ENCODE measurements around the gene HEXD. TPM values are rescaled to one million over a fixed set of nuclear protein-coding genes. Genes with fewer than 3 reads are reported as not detected.

HEXD gene
- polyA plus RNA-seq, 1 experiment, result 8.9 TPM

- DNase-seq (ENCODE audit: low read depth), result no peak
- Histone ChIP-seq H3K36me3 (ENCODE audit: control insufficient read depth, insufficient read depth, low read length) (peaks cover 2% of the 10 kb centered on the region; the same call in 1 of the 2 replicates), H3K27me3 (ENCODE audit: control insufficient read depth, insufficient read depth, low read length) (no peaks in the 10 kb centered on the region), H3K4me3 (ENCODE audit: low read depth, low read length) (no peak overlapping the region)
- no peak for TF ChIP-seq CTCF (IDR thresholded peaks at IDR 0.05; ENCODE audit: insufficient read depth, low read depth, low read length)
- CTCF ChIA-PET, result interaction anchor here (1.2 to 2.4 kb wide), 4 partner anchors 10 to 66 kb away, joined by 3 to 11 read pairs (median 5); no protein-coding TSS in a partner anchor
- POLR2A ChIA-PET, result no interaction called here
These were observed 1.9 kb upstream of the HEXD start for GRCh38 chr17:82416264-82416663.

- Histone ChIP-seq H3K27me3 (ENCODE audit: control insufficient read depth, insufficient read depth, low read length) (no peaks in the 10 kb centered on the region), H3K36me3 (ENCODE audit: control insufficient read depth, insufficient read depth, low read length) (peaks cover 3% of the 10 kb centered on the region; the same call in 1 of the 2 replicates), H3K4me3 (ENCODE audit: low read depth, low read length) (no peak overlapping the region)
- POLR2A ChIA-PET, result no interaction called here
- CTCF ChIA-PET, result interaction anchor here (0.8 to 2.4 kb wide), 5 partner anchors 9 to 386 kb away, joined by 3 to 11 read pairs (median 4); no protein-coding TSS in a partner anchor
- TF ChIP-seq CTCF (IDR thresholded peaks at IDR 0.05; ENCODE audit: insufficient read depth, low read depth, low read length), result no peak
- DNase-seq (ENCODE audit: low read depth), result no peak
These were observed 1.4 kb upstream of the HEXD start for GRCh38 chr17:82416771-82417170.

- no peak overlapping the region; the same call in 1 of the 2 replicates for H3K4me3 ChIP-seq (ENCODE audit: low read depth, low read length)
- no peaks in the 10 kb centered on the region for H3K27me3 ChIP-seq (ENCODE audit: control insufficient read depth, insufficient read depth, low read length)
- ChIA-PET POLR2A (no interaction called here), CTCF (interaction anchor here (0.7 to 1.5 kb wide), 5 partner anchors 9 to 119 kb away, joined by 3 to 4 read pairs (median 3); no protein-coding TSS in a partner anchor)
- no peak for DNase-seq (ENCODE audit: low read depth)
- TF ChIP-seq CTCF (IDR thresholded peaks at IDR 0.05; ENCODE audit: insufficient read depth, low read depth, low read length), result no peak
- H3K36me3 ChIP-seq (ENCODE audit: control insufficient read depth, insufficient read depth, low read length), result peaks cover 3% of the 10 kb centered on the region; the same call in 1 of the 2 replicates
These were observed 1.4 kb downstream of the HEXD start for GRCh38 chr17:82419540-82419939.

- Histone ChIP-seq H3K27me3 (ENCODE audit: control insufficient read depth, insufficient read depth, low read length) (no peaks in the 10 kb centered on the region), H3K4me3 (ENCODE audit: low read depth, low read length) (no peak overlapping the region), H3K36me3 (ENCODE audit: control insufficient read depth, insufficient read depth, low read length) (peaks cover 3% of the 10 kb centered on the region; the same call in 1 of the 2 replicates)
- no peak for DNase-seq (ENCODE audit: low read depth)
- ChIA-PET CTCF (interaction anchor here (0.9 to 2.7 kb wide), 6 partner anchors 12 to 130 kb away, joined by 3 to 9 read pairs (median 3); no protein-coding TSS in a partner anchor), POLR2A (no interaction called here)
- TF ChIP-seq CTCF (IDR thresholded peaks at IDR 0.05; ENCODE audit: insufficient read depth, low read depth, low read length), result peak; percentile 73
These were observed 6.1 kb downstream of the HEXD start for GRCh38 chr17:82424001-82424862.

GRCh38 chr17:82424863-82425159 lies 6.7 kb downstream of the HEXD start:
- H3K4me3 ChIP-seq (ENCODE audit: low read depth, low read length), result no peak overlapping the region
- POLR2A ChIA-PET, result no interaction called here
- no peaks in the 10 kb centered on the region for H3K27me3 ChIP-seq (ENCODE audit: control insufficient read depth, insufficient read depth, low read length)
- CTCF ChIA-PET, result interaction anchor here (0.9 to 2.7 kb wide), 5 partner anchors 11 to 130 kb away, joined by 3 to 9 read pairs (median 3); no protein-coding TSS in a partner anchor
- no peak for TF ChIP-seq CTCF (IDR thresholded peaks at IDR 0.05; ENCODE audit: insufficient read depth, low read depth, low read length)
- DNase-seq (ENCODE audit: low read depth), result no peak
- peaks cover 3% of the 10 kb centered on the region; the same call in 1 of the 2 replicates for H3K36me3 ChIP-seq (ENCODE audit: control insufficient read depth, insufficient read depth, low read length)
